COLO668 (cell line): Measurements from ENCODE around the gene OAS1.

Experiments
- DNase-seq: peaks from one replicate; lab custom pipeline; 2025; ENCODE audit not compliant: unreplicated experiment; lab: John Stamatoyannopoulos, UW

The OAS1 gene

GRCh38 chr12:112964067-112964670 lies 57.4 kb downstream of the OAS1 start:
- no peak for DNase-seq

GRCh38 chr12:112964915-112965314 lies 58.2 kb downstream of the OAS1 start:
- DNase-seq = no peak

DNA sequence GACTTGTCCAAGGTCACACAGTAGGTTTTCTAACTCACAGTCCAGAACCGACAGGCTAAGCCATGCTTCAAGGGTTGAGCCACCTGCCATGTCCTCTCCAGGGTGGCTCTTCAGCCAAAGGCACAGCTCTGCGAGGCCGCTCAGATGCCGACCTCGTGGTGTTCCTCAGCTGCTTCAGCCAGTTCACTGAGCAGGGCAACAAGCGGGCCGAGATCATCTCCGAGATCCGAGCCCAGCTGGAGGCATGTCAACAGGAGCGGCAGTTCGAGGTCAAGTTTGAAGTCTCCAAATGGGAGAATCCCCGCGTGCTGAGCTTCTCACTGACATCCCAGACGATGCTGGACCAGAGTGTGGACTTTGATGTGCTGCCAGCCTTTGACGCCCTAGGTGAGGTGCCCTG lies 58.9 kb downstream of the OAS1 start:
- DNase-seq = no peak

DNA sequence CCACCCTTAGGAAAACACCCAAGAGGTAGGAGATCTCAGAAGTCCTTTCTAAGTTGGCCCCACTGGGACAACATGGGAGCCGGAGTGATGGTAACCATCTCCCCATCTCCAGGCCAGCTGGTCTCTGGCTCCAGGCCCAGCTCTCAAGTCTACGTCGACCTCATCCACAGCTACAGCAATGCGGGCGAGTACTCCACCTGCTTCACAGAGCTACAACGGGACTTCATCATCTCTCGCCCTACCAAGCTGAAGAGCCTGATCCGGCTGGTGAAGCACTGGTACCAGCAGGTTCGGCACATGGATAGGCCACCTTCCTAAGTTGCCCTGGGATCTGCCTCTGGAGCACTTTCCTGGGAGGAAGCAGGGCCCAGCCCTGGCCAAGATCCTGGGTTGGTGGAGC lies 60.5 kb downstream of the OAS1 start:
- no peak for DNase-seq

DNA sequence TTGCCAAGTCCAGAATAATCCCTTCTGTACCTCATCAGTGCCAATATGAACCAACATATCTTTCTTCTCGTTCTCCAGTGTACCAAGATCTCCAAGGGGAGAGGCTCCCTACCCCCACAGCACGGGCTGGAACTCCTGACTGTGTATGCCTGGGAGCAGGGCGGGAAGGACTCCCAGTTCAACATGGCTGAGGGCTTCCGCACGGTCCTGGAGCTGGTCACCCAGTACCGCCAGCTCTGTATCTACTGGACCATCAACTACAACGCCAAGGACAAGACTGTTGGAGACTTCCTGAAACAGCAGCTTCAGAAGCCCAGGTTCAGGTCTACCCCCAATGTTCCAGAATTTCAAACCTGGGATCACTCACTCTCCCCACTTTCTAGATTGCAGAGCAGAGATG lies 61.1 kb downstream of the OAS1 start:
- DNase-seq = no peak
